ENCODE data around the gene PIK3CD.

DNA sequence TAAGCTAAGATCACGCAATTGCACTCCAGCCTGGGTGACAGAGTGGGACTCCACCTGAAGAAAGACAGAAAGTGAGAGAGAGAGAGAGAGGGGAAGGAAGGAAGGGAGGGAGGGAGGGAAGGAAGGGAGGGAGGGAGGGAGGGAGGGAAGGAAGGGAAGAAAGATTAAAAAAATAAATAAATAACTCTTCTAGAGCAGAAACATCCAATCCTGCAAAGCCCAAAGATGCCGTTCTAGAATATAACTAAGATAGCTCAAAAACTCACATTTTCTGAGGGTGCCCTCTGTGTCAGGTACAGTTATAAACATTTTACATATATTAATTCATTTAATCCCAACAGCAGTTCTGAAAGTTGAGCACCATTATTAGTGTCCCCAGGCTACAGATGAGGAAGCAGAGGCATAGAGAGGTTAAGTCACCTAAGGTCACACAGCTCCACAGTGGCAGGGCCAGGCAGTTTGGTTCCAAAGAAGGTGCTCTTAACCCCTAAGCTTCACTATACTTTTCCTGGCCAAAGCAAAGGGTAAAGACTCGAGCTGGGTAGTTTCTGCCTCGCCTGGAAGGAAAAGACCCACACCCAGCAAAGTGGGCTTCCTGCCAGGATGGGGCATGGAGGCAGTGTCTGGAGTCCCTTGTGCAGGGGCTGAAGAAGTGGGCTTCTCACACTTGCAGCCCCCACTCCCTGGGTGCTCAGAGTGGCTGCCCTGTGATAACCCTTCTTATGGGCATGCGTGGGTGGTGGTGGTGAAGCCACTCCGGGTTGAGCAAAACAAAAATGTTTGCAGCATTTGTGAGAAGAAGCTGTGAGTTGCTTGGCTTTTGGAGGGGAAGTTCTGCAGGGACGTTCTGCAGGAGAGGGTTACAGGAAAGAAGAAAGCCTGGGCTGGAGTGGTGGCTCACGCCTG, 7.9 kb upstream of the PIK3CD start:
- TF ChIP-seq, protein P1, sequence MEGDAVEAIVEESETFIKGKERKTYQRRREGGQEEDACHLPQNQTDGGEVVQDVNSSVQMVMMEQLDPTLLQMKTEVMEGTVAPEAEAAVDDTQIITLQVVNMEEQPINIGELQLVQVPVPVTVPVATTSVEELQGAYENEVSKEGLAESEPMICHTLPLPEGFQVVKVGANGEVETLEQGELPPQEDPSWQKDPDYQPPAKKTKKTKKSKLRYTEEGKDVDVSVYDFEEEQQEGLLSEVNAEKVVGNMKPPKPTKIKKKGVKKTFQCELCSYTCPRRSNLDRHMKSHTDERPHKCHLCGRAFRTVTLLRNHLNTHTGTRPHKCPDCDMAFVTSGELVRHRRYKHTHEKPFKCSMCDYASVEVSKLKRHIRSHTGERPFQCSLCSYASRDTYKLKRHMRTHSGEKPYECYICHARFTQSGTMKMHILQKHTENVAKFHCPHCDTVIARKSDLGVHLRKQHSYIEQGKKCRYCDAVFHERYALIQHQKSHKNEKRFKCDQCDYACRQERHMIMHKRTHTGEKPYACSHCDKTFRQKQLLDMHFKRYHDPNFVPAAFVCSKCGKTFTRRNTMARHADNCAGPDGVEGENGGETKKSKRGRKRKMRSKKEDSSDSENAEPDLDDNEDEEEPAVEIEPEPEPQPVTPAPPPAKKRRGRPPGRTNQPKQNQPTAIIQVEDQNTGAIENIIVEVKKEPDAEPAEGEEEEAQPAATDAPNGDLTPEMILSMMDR (IDR thresholded peaks at IDR 0.05; ENCODE audit: low read length) = no peak
- no peak for TF ChIP-seq EZH2 (IDR thresholded peaks at IDR 0.05; ENCODE audit: borderline replicate concordance, low read length)

Data from OCI-LY1 (cell line).